Aorta (tissue), 5 donors: ENCODE data around the gene MGAT1. TPM values are rescaled to one million over a fixed set of nuclear protein-coding genes. Genes with fewer than 3 reads are reported as not detected.
"Not testable (repeated sequence)": the region's sequence is repeated elsewhere in the genome, so short reads cannot be mapped to it uniquely, and the experiment has no call there.

Experiments
- ATAC-seq: fragments of 200-7000 bp; cut with Tn5 transposase; one replicate; pipeline ENCODE4 v1.9.1; 2022; ENCODE audit warnings: moderate library complexity; ENCODE audit not compliant: low FRiP score
- DNase-seq, 2 donors: peaks; one replicate each; pipeline ENCODE4 v3.0.0-alpha.2; 2020
- H3K27ac ChIP-seq, 2 donors: one replicate each; pipeline ENCODE4 v1.5.1; 2013; ENCODE audit warnings: low read length in 2 of 2, mild to moderate bottlenecking in 2 of 2, moderate library complexity in 2 of 2, control low read depth in 1 of 2, inconsistent platforms in 1 of 2, low read depth in 1 of 2
- H3K27me3 ChIP-seq, 2 donors: one replicate each; pipeline ENCODE4 v1.6.1; 2013; ENCODE audit warnings: control low read depth in 1 of 2, low read length in 1 of 2, mild to moderate bottlenecking in 1 of 2, moderate library complexity in 1 of 2; ENCODE audit not compliant: insufficient read depth in 2 of 2, control insufficient read depth in 1 of 2
- H3K36me3 ChIP-seq, 2 donors: one replicate each; pipeline ENCODE4 v1.6.1; 2013; ENCODE audit warnings: control low read depth in 1 of 2, low read length in 1 of 2, mild to moderate bottlenecking in 1 of 2; ENCODE audit not compliant: insufficient read depth in 2 of 2, control insufficient read depth in 1 of 2
- H3K4me1 ChIP-seq, 2 donors: one replicate each; pipeline ENCODE4 v1.6.1; 2013; ENCODE audit warnings: low read length in 2 of 2, control low read depth in 1 of 2, mild to moderate bottlenecking in 1 of 2, moderate library complexity in 1 of 2; ENCODE audit not compliant: insufficient read depth in 2 of 2, control insufficient read depth in 1 of 2
- H3K4me3 ChIP-seq, 2 donors: one replicate each; pipeline ENCODE4 v1.5.1; 2013; ENCODE audit warnings: low read length in 2 of 2, control low read depth in 1 of 2, mild to moderate bottlenecking in 1 of 2
- H3K9me3 ChIP-seq: one replicate; pipeline ENCODE4 v1.6.1; 2013; ENCODE audit warnings: mild to moderate bottlenecking, low read length; ENCODE audit not compliant: control insufficient read depth
- WGBS, 2 donors: extraction: QIAGEN DNeasy Blood & Tissue Kit; methylation state at CpG; one replicate each; pipeline ENCODE4 v1.1.7; 2013; 5-methylcytosine and 5-hydroxymethylcytosine counted together
- intact Hi-C, 2 donors: fragments of 100-400 bp; cut with DNase I; formaldehyde crosslinking; loops; one replicate each; pipeline versions ENCODE4 v1.14.2 to v1.15.0; 2022
- polyA plus RNA-seq, 2 donors: library from polyadenylated mRNA; stranded (reverse); fragments of 200-250 nt; gene quantifications; one replicate each; pipeline ENCODE4 v1.2.3, GENCODE V29; 2013
- total RNA-seq, 2 donors: library from RNA; stranded (reverse); fragmentation: NEBNext Ultra II Directional; extraction: Animal tissue kit (Norgen Biotek cat#: 25700); gene quantifications; one replicate each; pipeline ENCODE4 v1.2.1, GENCODE V29; 2021
- donor health status: healthy with polysubstance abuse.
- donor health status: Bipolar disorder and iron deficiency.
- donor health status: DM: no; HTN: no; CAD: no.
- donor health status: DM: no; HTN: no; CAD: no.
- donor health status: DM: yes; HTN: yes; CAD: no.

Gene MGAT1
- total and polyA plus RNA-seq, 4 donors: 60.5 to 180 (median 111) TPM

GRCh38 chr5:180828756-180829531 is 26.3 kb upstream of the MGAT1 start:
- H3K4me1 ChIP-seq, ATAC-seq, H3K27ac ChIP-seq, intact Hi-C loops, H3K9me3 ChIP-seq, H3K27me3 ChIP-seq, DNase-seq, H3K36me3 ChIP-seq, H3K4me3 ChIP-seq: not testable (repeated sequence)
- WGBS, 2 donors: 92 to 96% methylated on average over 13 of the region's 13 CpGs

DNA sequence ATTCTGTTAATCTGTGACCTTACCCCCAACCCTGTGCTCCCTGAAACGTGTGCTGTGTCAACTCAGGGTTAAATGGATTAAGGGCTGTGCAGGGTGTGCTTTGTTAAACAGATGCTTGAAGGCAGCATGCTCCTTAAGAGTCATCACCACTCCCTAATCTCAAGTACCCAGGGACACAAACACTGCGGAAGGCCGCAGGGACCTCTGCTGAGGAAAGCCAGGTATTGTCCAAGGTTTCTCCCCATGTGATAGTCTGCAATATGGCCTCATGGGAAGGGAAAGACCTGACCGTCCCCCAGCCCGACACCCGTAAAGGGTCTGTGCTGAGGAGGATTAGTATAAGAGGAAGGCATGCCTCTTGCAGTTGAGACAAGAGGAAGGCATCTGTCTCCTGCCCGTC is 24.8 kb upstream of the MGAT1 start:
- H3K4me3 ChIP-seq, DNase-seq, H3K36me3 ChIP-seq, ATAC-seq, H3K9me3 ChIP-seq, H3K27ac ChIP-seq, intact Hi-C loops, H3K4me1 ChIP-seq, H3K27me3 ChIP-seq: not testable (repeated sequence)
- WGBS, 2 donors: 81 to 86% methylated on average over 7 of the region's 7 CpGs

GRCh38 chr5:180825768-180826525 is 23.3 kb upstream of the MGAT1 start:
- Histone ChIP-seq H3K27ac (peak overlapping the region in 1 of 2 donors; percentile 15), H3K9me3 (no peaks in the 10 kb centered on the region), H3K4me3 (no peak overlapping the region), H3K36me3 (no peaks in the 10 kb centered on the region), H3K27me3 (no peaks in the 10 kb centered on the region), H3K4me1 (no peaks in the 10 kb centered on the region)
- DNase-seq (peak in 1 of 2 donors; percentile 76), ATAC-seq (peak; percentile 63)
- intact Hi-C loops: no loop called here
- 71 to 73% methylated on average over 3 of the region's 3 CpGs for WGBS, 2 donors

- ATAC-seq (no peak), DNase-seq (no peak)
- H3K4me3 ChIP-seq: no peak overlapping the region
- H3K9me3 ChIP-seq: no peaks in the 10 kb centered on the region
- intact Hi-C loops: no loop called here
- WGBS, 2 donors: 26 to 42% methylated on average over 10 of the region's 10 CpGs
- H3K4me1 ChIP-seq: no peaks in the 10 kb centered on the region
- no peak overlapping the region for H3K27ac ChIP-seq
- H3K27me3 ChIP-seq: no peaks in the 10 kb centered on the region
- H3K36me3 ChIP-seq: no peaks in the 10 kb centered on the region
Observed at GRCh38 chr5:180824630-180825476, 22.2 kb upstream of the MGAT1 start.

- 83 to 85% methylated on average over 6 of the region's 6 CpGs for WGBS, 2 donors
- H3K27me3 ChIP-seq: no peaks in the 10 kb centered on the region
- H3K4me3 ChIP-seq: no peak overlapping the region
- H3K9me3 ChIP-seq: no peaks in the 10 kb centered on the region
- H3K36me3 ChIP-seq: no peaks in the 10 kb centered on the region
- no peak for DNase-seq
- no peaks in the 10 kb centered on the region for H3K4me1 ChIP-seq
- intact Hi-C loops: no loop called here
- no peak for ATAC-seq
- H3K27ac ChIP-seq: no peak overlapping the region
Observed at GRCh38 chr5:180823940-180824629, 21.5 kb upstream of the MGAT1 start.

DNA sequence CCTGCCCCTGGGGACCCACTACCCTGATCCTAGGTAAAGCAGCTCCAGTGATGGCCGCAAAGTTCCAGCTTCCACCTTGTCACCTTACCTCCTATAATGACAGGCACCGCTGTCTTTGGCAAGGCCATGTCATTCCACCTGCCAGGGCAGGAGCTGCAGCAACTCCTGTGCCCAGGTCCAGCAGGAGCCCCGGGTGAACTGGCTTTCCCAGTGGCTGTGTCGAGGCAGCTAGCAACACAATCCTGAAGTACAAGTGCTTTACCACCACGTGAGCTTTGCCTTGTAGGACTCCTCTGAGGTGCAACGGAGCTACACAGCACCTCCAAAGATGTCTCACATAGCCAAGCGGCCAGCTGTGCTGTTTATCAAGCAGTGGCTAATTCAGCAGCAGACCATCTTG is 20.7 kb upstream of the MGAT1 start:
- ATAC-seq (no peak), DNase-seq (no peak)
- H3K27ac ChIP-seq: no peak overlapping the region
- no peaks in the 10 kb centered on the region for H3K36me3 ChIP-seq
- no peaks in the 10 kb centered on the region for H3K9me3 ChIP-seq
- H3K4me1 ChIP-seq: no peaks in the 10 kb centered on the region
- 81 to 83% methylated on average over 7 of the region's 7 CpGs for WGBS, 2 donors
- H3K27me3 ChIP-seq: no peaks in the 10 kb centered on the region
- H3K4me3 ChIP-seq: no peak overlapping the region
- intact Hi-C loops: no loop called here

DNA sequence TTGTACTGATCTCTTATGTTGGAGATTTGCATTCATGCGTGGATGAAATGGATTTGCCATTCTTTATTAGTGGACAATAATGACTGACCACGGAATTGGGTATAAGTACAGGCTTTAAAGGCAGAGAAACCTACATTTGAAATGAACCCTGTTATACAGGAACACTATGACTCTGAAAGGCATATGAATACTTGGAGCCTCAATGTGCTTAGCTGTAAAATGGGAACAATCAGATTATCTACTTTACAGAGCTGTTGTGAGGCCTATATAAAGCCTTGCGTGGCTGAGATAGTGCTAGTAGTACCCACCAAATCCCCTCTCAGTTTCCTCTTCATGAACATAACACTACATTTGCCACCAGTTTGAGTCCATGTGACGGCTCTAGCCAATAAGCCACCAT is 18.9 kb upstream of the MGAT1 start:
- H3K4me3 ChIP-seq: no peak overlapping the region
- no peaks in the 10 kb centered on the region for H3K4me1 ChIP-seq
- no peak overlapping the region for H3K27ac ChIP-seq
- H3K9me3 ChIP-seq: no peaks in the 10 kb centered on the region
- H3K36me3 ChIP-seq: no peaks in the 10 kb centered on the region
- 91 to 92% methylated on average over 4 of the region's 4 CpGs for WGBS, 2 donors
- intact Hi-C loops: no loop called here
- H3K27me3 ChIP-seq: no peaks in the 10 kb centered on the region
- DNase-seq (no peak), ATAC-seq (no peak)

- DNase-seq: no peak
- intact Hi-C loops: no loop called here
- ATAC-seq: peak; percentile 73
- no peak overlapping the region for H3K27ac ChIP-seq
- WGBS, 2 donors: 61 to 71% methylated on average over 3 of the region's 3 CpGs
- H3K36me3 ChIP-seq: no peaks in the 10 kb centered on the region
- no peaks in the 10 kb centered on the region for H3K9me3 ChIP-seq
- no peak overlapping the region for H3K4me3 ChIP-seq
- no peaks in the 10 kb centered on the region for H3K27me3 ChIP-seq
- H3K4me1 ChIP-seq: no peaks in the 10 kb centered on the region
Observed at GRCh38 chr5:180820788-180821321, 18.2 kb upstream of the MGAT1 start.
